ENCODE data around the gene APP.
"Not testable (repeated sequence)": the region's sequence is repeated elsewhere in the genome, so short reads cannot be mapped to it uniquely, and the experiment has no call there.

Gene APP

DNA sequence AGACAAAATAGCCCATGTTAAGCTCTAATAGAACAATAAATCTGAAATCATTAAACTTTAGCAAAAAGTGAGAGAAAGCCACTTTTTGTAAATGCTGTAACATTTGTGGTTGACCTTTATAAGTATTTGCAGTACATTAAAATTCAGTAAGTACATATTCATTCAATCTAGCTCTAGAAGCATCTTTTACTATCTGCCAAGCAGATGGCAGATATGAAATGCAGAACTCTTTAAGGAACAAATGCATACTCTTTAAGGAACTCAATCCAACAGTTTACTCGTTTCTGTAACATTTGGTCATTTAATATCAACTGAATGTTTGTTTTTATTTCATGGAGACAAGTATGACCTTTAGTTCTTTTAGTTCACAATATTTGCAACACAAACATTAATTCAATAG lies 150.1 kb downstream of the APP start:
- no peak for DNase-seq (ENCODE audit: low read depth)

DNA sequence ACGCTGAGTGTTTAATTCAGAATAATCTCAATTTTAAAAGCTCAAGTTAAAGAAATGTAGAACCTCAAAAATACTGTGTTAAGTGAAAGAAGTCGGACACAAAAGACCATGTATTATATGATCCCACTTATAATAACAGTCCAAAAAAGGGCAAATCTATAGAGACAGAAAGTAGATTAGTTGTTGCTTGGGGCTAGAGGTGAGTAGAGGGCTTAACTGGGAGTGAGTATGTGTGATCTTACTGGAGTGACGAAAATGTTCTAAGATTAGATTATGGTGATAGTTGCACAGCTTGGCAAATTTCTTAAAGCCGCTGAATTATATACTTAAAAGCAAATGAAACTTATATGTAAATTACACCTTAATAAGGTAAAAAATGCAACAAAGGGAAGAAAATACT lies 150.5 kb downstream of the APP start:
- no peak for DNase-seq (ENCODE audit: low read depth)

DNA sequence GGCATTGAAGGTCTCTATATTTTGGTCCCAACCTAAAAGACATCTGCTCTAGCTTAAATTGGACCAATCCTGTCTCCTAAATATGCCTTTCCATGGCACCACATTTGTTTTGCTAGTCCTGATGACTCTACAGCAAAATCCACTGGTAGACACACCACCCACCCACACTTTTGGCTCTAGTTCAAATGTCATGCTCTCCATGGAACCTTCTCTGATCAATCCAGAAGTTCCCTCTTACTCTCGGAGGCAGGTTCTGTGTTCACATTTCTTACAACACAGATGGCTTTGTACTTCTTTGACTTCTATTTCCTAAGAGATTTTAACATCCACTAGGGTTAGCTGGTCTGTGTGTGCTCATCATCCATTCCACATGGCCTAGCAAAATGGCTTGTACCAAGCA lies 151.3 kb downstream of the APP start:
- no peak for DNase-seq (ENCODE audit: low read depth)

DNA sequence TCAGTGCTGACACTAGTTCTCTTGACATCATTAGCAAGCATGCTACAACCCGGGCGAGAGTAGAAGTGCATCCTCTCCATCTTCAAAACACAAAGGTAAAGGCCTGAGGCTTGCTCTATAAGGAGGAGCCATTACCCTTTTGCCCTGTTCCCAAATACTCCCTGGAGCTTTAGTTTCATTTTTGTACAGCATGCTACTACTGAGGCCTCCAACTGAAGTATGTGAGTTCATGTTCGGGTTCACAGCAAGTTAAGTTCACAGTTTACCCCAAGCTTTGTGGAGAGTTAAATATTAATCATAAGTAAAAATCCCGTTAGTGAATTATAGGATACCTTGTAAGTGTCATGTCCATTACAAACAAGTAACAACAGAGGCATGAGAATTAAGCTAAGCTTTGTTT lies 156.6 kb downstream of the APP start:
- DNase-seq (ENCODE audit: low read depth): no peak

DNA sequence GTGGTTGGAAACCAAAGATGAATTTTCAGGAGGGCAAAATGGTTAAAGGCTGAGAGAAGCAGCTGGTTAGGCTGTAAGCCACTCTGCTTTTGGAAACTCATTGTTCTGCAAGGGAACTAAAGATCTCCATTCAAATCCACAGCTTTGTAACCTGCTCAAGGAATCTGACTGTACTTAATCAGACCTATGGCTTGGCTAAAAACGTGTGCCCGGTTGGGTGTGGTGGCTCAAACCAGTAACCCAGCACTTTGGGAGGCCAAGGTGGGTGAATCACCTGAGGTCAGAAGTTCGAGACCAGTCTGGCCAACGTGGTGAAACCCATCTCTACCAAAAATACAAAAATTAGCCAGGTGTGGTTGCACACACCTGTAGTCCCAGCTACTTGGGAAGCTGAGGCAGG lies 158.1 kb downstream of the APP start:
- DNase-seq (ENCODE audit: low read depth): not testable (repeated sequence)

DNA sequence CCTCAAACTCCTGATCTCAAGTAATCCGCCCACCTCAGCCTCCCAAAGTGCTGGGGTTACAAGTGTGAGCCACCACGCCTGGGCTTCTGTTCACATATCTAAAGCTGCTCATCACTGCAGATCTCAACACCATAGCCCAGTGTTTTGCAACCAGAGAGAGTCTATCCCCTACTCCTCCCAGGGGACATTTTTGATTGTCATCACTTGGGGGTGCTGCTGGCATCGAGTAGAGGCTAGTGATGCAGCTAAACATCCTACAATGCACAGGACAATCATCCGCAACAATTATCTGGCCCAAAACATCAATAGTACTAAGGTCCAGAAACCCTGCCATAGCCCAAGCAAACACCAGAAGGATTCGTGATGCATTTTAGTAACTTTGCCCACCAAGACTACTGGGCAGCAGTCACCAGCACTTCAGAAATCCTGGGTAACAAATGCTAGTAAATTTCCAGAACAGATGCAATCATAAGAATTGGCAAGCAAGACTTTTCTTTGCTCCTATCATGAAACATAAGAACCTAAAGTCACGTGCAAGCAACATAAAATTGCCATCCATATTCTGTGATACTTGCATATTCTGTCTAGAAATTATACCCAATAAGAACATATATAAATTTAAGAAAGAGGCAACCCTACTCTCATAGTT lies 159.2 kb downstream of the APP start:
- no peak for DNase-seq (ENCODE audit: low read depth)

DNA sequence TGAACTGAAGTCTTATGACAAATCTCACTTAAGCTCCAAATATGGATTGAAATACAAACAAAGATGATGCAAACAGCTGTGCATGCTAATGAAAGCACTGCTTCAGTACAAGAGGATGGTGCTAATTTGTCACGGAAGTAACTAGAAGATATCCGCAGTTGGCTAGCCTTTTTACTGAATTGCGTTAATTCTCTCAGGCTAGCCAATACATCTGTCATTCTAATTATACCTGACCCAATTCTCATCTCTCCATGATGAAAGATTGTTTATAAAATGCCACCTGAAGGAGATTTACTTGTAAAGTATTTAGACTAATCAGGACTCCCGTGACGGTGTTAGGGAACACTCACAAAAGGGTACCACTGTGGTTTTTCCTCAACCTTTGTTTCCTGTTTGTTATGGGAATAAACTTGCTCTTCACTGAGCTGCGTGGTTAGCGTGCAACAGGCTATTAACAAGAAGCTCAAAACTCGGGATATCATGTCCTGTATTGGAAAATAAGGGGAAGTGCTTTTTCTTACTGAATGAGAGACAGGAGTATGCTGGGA lies 162.5 kb downstream of the APP start:
- no peak for DNase-seq (ENCODE audit: low read depth)

DNA sequence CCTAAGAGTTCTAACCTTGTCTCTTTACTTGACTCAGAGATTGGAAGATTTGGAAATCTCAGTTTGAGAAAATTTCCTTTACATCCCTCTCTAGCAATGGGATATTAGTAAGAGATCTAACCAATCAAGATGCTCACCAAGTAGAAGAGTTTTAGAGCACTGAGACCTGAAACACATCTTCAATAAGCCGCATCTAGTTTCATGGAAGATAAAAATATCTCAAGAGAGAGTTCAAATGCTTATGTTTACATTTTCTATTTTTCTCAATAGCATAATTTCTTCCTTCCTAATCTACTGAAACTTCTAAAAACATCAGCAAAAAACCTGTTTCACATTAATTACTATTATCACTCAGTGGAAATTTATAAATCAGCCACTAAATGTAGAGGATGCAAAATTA lies 165.1 kb downstream of the APP start:
- DNase-seq (ENCODE audit: low read depth): no peak

DNA sequence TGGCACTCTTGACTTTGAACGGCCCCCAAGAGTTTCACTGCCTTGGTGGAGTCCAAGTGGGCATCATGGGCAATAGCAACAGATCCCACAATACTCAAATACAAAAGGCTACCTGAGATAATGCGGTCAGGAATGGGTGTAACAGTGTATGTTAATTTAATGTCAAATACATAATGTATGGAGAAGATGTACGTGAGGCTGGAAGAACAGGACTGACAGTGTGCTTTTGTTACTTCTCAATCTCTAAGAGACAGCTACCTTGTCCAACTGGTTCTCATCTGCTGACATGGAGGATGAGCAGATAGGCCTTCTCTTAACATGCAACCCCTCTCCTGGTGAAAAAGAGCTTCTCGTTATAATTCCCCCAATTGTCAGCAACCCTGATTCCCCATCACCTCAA lies 167.2 kb downstream of the APP start:
- no peak for DNase-seq (ENCODE audit: low read depth)

DNA sequence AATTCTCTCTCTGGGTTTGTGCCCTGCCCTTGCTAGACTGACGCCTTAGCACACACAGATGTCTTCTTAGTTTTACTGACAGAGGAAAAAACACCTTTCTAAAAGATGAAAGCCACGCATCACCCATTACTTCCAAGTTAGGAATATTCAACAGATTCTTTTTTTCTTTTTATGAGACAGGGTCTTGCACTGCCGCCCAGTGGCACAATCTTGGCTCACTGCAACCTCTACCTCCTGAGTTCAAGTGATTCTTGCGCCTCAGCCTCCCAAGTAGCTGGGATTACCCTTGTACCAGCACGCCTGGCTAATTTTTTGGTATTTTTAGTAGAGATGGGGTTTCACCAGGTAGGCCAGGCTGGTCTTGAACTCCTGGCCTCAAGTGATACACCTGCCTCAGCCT lies 169.2 kb downstream of the APP start:
- no peak for DNase-seq (ENCODE audit: low read depth)

DNA sequence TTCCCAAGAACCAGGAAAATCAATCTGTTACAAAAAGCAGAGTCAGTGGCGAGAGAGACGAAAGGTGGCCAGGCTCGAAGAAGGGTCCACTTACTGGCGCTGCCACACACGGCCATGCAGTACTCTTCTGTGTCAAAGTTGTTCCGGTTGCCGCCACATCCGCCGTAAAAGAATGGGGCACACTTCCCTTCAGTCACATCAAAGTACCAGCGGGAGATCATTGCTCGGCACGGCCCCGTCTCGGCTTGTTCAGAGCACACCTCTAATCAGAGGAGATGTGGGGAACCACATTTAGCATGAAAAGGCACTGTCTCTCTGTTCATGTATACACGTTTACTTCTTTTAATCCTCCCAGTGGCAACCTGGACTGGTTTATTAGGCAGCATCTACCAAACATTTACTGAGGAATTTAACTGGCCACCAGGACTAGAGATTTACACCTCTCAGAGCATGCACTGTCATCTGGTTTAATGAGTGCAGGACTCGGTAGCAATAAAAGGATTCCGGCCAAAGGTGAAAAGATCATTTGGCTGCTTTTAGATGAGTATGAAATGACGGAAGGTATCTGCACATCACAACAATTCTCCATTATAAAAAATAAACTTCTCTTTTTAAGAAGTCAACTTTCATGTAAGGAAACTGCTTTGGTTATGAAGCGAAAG lies 170.5 kb downstream of the APP start:
- DNase-seq (ENCODE audit: low read depth): no peak

DNA sequence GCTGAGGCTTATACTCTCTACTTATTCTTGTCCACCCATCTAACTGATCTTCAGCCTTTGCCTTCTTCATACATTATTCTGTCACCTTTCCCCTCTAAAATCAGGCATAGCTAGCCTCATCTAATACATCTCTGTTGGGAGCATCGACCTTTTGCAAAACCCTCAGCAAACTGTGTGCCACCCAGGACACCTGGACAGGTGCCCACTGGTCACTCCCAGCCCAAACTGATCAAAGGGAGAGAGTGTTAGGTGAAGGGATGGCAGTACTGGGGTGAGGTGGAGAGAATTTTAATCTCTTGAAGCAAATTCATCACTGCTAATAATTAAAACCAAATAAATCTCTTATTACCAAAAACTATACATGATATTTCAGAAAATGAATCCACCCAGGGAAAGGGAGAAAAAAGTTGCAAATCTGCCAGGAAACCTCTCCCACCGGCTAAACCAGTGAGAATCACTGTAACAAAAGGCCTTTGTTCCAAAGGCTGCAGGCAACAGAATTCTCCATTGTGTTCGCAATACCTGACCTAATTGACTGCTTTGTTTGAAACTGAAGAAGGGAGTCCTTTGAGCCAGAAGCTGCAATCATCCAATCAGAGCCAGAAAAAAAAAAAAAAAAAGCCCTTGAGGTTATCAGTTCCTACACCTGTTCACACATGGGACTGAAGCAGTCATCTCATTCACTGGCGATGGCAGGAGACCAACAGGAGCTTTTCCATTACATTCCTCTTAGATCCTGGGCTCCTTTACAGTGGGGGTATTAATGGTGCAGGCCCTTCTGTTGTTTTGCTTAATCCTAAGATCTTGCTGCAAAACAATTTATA lies 172.6 kb downstream of the APP start:
- DNase-seq (ENCODE audit: low read depth): no peak

DNA sequence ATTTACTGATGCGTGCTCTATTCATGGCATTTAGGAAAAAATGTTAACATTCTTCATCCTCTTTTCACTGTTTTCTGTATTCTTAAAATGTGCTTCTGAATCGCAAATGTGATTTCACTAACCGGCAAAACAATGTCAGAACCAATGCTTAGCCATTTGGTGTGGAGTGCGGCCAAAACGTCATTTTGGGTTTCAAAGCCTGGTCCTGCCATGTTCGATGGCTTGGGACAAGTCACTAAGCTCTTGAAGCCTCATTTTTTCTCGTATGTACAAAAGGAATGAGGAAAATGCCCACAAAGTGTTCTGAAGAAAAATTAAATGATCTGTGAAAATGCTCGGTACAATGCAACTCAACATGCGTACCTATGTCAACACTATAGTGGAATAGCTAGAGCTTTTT lies 175.3 kb downstream of the APP start:
- no peak for DNase-seq (ENCODE audit: low read depth)

DNA sequence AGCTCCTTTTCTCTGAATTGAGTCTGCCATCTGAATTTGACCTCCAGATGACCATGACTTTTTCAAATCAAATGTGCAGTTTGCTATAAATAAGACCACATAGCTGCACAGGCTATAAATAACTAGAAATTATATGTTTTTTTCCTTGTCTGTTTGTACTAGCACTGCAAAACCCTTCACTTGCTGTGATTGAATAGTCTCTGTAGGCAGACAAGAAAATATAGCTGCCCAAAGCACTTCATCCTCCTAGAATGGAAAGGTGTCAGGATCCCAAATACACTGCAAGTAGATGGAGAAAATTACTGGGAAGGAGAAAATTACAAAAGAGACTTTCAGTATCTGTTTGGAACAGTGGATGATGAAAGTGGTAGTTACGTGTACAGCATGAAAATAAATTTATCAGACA lies 175.8 kb downstream of the APP start:
- no peak for DNase-seq (ENCODE audit: low read depth)

DNA sequence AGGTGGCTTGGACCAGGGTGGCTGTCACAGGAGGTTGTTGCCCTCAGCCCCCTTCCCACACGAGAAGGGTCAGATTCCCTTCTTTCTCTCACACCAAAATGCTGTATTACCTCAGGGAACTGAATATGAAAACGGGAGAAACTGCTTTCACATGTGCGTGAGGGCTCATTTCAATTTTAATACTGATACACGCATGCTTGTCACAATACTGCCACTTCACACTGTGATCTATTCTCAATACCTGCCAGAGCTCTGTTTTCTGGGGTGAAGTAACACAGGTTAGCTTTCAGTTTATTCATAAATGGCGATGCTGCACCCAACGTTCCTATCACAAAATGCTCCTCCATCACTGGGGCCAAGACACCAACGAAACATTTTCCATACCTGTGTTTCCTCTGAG lies 181.8 kb downstream of the APP start:
- no peak for DNase-seq (ENCODE audit: low read depth)

DNA sequence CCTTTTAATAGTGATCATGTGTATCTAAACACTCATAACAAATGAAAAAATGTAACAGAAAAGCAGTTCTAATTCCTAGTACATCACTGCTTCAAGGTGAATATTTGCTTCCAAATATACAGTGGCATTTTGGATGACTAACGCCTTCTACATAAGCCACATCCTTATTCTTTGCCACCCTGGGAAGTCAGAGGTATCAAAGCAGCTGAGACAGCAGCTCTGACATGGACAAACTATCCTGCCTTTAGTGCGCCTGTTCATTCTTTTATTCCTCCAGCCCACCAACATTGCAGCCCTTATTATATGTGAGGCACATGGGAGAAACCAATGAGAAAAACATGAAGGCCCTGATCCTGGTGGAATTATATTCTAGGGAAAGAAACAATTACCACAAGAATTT lies 183.0 kb downstream of the APP start:
- DNase-seq (ENCODE audit: low read depth): no peak

DNA sequence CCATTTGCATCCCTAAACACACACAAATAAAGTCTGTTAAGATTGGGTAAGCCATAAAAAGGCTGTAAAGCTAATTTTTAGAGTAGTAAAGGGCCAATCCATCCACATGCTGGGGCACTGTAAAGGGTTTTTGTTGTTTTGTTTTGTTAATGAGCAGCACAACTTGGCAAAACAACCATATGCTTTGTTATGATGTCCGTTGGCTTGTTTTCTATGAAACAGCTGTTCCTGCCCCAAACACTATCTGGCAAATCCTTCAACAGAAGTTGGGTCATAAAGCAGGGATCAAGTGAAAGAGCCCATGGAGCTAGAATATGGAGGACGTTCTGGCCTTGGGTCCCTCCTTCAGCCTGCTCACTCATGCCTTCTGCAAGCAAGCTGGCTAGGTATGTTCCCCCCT lies 183.6 kb downstream of the APP start:
- DNase-seq (ENCODE audit: low read depth): no peak

DNA sequence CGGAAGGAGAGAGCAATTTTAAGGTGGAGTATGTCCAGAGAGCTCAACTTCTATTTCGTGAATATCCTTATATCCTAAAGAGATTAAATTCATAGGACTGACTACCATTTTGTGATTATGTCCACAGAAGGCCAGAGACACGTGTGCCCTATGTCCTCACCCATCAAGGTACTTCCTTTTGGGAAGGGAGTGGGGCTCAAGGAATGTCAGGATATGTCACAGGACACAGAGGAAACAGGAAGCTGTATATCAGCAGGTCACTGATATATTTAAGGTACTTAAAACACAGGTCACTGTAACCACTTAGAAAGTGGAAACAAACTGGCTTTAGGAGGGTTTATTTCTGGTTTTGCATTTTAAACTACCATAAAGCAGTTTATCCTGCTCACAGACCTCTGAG lies 184.6 kb downstream of the APP start:
- no peak for DNase-seq (ENCODE audit: low read depth)

DNA sequence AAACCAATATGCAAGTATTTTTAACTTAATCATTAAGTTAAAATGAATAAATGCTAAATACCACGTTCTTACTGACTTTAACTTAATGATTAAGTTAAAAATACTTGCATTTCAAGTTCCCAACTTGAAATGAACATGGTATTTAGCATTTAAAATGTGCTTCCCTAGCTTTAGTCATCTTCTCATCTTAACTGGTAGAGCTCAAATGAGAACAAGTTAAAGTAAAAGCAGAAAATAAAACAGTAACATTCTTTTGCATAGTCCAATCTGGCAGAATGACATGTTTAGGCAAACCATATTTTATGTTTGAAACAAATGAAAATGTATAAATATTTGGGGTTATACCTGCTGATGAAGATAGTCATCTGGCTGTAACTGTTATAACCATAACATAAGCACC lies 186.0 kb downstream of the APP start:
- no peak for DNase-seq (ENCODE audit: low read depth)

DNA sequence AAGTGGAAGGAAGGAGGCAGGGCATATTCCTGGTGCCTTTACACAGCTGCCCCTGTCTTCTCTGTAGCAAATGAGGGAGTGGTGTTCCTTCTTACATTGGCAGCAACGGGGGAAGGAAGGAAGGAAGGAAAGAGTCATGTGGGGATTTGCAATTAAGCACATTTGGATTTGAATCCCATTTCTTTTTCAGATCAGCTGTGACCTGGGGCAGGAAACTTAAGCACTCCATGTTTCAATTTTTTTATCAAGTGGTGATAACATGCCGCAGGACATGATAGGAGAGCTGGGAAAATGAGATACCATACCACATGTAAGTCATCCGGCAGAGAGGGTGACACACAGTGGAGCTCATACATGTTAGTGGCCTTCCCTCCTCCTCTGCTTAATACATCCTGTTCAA lies 186.8 kb downstream of the APP start:
- DNase-seq (ENCODE audit: low read depth): no peak

DNA sequence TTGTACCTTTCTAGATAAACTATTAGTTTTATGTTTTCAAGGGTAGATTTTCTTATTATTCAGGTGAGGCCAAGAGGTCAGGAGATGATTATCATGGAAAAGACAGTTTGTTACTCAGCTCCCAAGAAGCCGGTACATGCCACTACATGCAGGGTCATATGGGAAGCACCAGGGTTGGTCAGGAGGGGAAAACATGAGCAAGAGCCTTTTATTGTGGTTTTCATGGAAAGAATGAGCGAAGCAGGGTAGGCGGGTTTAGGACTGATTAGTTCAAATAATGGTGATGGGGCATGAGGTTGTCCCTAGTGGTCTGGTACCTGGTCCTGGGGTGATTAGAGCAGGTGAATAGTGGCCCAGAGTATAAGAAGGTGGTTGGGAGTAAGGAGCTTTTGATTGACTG lies 189.9 kb downstream of the APP start:
- DNase-seq (ENCODE audit: low read depth): no peak

DNA sequence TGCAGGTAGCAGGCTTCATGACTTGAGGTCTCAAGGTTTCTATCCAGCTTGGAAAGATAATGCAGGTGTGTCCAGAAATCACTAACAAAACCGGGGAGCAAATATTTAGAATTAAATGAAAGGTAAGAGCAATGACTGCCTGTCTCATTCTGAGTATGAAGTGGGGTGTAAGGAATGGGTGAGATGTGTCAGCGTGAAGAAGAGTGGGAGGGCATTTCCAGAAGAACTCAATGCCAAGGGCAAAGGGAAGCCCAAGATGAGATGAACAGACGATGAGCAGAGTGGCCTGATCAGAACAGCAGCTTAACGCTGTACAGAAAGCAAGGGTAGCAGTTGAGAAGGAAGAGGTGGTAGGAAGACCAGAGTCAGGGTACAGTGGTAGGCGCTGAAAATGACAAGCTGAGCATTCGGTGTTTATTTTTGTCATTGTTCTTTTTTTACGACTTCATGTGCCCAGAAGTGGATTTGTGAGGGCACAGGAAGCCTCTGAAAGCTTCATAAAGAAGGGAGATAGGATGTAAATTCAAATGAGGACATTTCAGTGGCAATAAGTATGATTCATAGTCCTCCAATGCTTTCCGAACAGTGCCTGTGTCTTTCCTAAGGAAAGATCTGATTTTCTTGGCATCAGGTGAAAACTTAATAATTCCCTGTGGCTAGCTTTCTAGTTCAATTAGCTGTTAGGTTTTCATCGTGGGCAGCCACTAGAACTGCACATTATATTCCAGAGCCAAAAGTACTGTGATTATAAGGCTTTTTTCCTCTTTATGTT lies 190.5 kb downstream of the APP start:
- no peak for DNase-seq (ENCODE audit: low read depth)

Measured in stimulated activated CD8-positive, alpha-beta memory T cell treated with anti-CD3 and anti-CD28 coated beads, Interleukin-12 subunit alpha, Interleukin-12 subunit beta, amount 100 ng/mL, for 1 hour (primary cell).